Right hindlimb (tissue), 1 donor: Measurements from ENCODE around the gene CCDC57.
A peak's percentile ranks its signal among the peaks of the same experiment; 100 is the strongest.

ENCODE experiments used
- DNase-seq: peaks from one replicate; pipeline ENCODE4 v3.0.0-alpha.2; 2018

Gene CCDC57

DNA sequence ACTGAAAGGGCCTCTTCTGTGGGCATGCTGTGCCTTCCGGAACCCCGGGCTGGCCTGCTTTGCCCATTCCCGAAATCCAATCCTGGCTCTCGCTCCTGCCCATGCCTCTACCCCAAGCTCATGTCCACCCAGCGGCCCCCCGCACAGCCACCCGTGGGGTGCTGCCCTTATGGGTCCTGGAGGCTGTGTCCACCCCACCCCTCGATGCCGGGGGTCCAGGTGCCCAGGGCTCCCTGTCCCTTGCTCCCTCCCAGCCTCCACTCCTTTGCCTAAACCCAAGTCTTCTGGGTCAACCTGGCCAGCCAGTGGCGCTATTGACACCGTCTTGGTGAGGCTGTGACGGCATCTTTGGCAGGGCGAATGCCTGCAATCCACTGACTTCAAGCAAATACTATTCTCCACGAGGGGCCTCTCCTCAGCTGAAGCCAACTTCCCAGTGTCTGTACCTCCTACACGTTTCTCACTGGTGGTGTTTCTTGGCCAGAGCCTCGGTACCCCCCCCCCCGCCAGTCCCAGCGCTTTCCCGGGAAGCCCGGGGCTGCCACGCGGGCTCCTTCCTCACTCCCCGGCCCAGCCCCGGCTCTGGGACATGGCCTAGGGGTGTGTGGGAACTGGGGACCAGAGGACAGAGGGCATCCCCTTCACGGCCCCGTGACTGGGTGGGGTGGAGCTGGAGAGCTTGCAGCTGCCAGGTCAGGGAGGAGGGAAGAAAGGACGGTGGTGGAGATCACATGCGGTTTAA, 134.9 kb downstream of the CCDC57 start:
- DNase-seq: peak; percentile 65

DNA sequence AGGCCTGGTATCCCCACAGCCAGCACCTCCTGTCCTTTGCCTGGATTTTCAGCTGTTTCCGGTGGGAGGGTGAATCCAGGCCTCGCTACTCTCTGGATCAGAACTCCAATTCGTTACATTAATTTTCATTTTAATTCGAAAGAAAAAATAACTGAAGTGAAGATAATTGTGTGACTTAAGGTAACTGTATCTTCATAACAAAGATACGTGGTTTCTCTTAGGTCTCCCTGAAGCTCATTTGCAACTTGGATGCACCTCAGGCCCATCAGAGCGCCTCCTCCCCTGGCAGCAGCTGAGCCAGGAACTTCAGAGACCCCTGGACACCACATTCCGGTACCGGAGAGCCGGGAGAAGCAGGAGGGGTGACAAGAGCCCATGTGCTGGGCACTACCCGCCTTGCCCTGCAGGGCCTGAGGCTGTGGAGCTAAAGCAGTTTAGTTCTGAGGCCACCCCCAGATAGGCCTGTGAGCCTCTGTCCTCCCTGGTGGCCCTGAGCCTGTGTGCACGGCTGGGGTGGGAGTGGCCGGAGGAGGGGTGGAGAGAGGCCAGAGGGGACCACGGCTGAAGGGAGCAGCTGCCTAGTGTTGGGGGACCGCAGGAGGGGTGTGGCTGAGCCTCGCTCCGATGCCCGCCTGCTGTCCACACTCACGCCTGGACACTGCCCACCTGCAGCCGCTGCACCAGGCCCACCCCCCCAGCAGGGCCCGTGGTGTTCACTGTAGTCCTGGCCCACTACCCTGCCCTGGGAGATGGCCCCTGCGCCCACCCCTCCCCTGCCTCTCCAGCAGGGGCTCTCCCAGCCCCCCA, 135.7 kb downstream of the CCDC57 start:
- DNase-seq: no peak

DNA sequence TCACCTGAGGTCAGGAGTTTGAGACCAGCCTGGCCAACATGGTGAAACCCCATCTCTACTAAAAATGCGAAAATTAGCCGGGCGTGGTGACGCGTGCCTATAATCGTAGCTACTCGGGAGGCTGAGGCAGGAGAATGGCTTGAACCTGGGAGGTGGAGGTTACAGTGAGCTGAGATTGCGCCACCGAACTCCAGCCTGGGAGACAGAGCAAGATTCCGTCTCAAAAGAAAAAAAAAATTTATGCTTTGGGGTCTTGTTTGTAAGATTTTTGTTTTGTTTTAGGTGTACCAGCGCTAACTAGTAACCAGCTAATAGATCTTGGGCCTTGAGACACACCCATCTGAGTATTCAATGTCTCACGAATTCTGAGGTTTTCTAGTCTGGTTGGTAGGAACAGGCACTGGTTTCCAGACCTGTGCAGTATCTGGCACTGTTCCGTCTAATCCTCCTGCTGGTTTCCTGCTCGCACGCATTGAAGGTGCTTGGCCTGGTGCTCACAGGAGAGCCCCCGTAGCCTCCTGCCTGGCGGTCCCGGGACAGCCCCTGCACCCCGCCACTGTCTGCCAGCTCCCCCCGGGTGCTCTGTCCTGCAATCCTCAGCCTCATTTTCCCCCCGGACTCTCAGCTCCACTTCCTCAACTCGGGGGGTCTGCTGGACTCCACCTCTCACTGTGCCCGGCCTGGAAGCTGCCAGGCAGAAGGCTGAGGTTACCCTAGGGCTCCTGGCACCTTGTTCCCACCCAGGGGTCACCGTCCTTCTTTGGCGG, 136.4 kb downstream of the CCDC57 start:
- no peak for DNase-seq

DNA sequence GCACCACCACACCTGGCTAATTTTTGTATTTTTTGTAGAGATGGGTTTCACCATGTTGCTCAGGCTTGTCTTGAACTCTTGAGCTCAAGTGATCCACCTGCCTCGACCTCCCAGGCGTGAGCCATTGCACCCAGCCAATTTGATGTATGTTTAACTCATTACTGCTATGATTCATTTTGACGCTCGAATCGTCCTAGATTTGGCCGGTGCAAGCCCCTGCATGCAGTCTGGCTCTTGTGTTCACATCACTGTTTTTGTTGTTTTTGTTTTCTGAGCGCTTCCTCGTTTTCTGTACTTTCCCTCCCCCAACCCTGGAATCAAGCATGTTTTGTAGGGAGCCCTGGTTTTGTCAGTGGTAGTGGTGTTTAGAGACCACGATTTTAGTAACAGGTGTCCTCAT, 139.2 kb downstream of the CCDC57 start:
- DNase-seq: no peak

DNA sequence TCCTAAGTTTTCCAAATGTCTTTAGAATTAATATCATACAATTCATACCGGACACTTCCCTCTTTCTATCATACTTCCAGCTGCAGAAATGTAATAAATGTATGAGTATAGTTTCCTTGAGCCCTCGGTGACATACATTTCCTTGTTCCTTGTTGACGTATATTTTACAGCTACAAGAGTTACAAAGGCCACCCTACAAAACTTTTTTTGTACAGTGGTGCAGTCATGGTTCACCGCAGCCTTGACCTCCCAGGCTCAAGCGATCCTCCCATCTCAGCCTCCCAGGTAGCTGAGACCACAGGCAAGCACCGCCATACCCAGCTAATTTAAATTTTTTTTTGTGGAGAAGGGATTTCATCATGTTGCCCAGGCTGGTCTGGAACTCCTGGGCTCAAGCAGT, 139.8 kb downstream of the CCDC57 start:
- DNase-seq: no peak

DNA sequence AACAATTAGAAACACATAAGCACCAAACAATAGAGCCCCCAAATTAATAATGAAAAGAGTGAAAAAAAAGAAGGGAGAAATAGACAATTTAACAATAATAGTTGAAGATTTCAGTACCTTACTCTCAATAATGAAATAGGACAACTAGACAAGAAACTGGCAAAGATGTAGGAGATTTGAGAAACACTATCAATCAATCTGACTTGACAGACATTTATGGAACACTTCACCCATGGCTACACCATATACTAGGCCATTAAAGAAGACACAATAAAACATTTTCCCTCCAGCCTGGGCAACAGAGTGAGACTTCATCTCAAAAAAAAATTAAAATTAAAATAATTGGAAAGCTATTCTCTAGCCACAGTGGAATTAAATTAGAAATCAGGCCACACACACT, 142.0 kb downstream of the CCDC57 start:
- no peak for DNase-seq

DNA sequence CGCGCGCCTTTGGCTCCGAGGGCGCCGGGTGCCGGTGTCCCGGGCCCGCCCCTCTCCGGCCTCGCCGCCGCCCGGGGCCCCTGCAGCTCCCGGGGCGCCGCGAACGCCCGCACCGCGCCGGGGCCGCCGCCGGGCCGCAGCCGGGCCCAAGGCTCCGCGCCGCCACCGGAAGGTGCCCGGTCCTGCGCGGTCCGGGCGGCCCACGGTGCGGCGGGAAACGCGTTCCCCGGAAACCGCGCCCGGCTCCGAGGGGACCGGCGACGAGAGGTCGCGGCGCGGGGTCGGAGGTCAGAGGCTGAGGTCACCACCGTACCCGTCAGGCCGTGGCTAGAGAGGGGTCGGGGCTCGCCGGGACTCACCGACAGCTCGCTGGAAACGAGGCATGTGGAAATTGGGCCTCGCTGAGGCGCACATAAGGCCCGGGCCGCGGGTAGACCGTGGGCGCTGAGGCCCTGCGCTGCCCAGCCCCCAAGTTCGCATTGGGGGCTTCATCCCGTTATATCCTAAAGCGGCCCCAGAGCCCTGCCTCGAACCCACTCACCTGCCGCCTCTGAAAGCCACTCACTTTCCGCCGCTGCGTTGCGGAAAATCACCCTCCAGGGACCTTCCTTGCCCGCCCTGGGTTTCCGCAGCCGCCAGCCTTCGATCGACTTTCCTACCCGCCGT, 146.9 kb downstream of the CCDC57 start, which contains the start of gene DUS1L:
DUS1L (minus strand) TSS at position 167 of the 666 bp plus-strand sequence. CDS start 745 bp downstream, outside the sequence.
- peak; percentile 66 for DNase-seq

DNA sequence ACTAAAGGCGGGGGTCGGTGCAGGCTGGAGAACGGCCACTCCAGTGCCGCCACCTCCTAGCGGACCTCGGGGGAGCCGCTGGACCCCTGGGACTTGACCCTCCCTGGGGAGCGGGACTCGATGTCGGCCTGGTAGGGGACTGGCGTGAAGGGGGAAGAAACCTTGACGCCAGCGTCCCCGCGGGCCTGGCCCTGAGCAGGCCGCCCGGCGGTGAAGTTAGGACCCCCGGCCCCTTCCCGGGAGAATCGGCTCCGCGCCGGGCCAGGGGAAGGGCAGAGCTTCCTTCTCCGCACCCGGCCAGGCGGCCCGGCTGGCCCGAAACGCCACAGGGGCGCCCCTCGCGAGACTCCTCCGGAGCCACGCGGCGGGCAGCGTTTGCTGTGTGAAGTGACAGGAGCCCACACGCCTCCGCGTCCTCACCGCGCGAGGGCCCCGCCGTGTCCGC, 147.4 kb downstream of the CCDC57 start:
- DNase-seq: no peak

DNA sequence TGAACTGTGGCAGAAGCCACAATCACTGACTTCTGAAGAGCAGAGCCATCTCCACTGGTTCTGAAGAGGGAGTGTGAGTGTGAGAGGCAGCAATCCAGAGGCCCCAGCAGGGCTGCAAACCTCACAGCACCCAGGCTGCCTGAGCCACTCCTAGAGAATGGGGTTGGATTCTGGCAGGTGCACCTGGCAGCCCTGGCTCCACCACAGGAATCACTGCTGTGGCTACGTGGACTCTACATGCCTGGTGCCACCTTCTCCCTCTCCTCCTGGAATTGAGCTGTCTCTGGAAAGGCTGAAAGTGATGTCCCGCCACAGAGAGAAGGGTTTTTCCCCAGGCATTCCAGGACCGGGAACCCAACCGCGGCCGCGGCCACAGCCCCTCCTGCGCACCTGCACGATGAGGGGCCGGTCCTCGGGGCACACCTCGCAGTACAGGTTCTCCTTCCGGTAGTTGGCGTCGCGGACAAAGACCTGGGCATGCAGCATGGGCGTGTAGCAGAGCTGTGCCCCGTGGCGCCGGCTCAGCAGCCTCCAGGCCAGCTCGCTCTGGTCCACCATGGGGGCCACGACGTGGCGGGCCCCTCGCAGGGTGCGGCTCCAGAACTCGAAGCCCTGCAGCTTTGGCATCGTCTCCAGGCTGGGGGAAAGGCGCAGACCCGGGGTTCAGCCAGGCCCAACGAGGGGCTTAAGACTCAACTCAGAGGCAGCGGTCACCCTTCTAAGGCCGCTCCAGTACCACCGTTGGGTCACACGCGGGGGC, 148.0 kb downstream of the CCDC57 start:
- DNase-seq: no peak

DNA sequence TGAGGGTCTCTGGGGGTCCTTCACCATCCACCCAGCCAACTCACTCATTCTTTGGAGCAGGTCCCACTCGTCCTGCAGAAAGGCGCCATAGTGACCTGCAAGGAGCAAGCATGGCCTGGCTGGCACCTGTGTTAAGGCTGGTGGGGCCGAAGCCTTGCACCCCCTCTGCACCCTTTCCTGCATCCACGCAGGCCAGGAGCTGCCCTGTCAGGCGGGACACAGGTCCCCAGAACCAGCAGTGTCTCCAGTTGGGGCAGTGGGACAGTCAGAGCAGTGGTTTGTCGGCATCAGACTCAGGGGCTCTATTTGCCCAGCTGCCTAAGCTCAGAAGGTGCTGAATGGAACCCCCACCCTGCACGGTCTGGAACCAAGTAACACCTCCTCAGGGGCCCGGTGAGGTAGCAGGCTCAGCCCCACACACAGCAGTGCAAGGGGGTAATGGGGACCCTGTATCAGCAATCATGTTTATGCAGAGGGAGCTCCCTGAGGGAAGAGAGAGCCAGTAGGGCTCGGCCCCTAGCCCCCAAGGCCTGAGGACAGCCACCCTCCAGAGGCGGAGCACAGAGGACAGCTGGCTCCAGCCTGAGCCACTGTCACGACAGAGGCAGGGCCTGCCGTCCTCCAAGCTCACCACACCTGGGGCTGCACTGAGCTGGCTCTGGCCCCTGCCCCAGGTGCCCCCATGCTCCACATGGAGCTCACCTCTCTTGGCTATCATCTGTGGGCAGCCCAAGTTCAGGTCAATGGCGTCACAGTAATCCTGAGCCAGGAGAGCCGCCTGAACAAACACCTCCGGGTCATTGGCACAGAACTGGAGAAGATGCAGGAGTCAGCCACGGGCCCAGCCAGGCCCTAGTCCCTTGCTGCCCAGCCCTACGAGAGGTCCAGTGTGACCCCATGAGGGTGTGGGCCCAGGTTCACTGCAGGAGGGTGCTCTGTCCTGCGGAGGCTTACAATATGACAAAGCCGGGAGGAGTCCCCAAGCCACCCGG, 148.9 kb downstream of the CCDC57 start:
- no peak for DNase-seq

DNA sequence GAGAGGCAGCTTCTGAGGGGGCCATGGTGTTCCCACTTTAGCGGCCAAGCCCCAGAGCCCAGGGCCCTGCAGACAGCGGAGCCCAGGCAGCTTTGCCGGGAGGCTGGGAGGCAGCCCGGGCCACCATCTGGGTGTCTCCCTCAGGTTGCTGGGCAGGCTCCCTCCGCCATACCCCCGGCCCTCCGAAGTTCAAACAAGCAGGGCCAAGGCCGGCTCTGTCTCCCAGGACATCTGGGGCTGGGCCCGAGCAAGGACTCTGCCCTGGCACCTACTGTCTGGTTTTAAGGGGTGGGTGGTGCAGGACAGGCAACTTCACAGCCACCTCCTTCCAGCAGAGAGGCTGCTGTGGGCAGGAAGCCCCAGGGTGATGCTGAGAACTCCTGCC, 149.7 kb downstream of the CCDC57 start:
- DNase-seq: no peak

DNA sequence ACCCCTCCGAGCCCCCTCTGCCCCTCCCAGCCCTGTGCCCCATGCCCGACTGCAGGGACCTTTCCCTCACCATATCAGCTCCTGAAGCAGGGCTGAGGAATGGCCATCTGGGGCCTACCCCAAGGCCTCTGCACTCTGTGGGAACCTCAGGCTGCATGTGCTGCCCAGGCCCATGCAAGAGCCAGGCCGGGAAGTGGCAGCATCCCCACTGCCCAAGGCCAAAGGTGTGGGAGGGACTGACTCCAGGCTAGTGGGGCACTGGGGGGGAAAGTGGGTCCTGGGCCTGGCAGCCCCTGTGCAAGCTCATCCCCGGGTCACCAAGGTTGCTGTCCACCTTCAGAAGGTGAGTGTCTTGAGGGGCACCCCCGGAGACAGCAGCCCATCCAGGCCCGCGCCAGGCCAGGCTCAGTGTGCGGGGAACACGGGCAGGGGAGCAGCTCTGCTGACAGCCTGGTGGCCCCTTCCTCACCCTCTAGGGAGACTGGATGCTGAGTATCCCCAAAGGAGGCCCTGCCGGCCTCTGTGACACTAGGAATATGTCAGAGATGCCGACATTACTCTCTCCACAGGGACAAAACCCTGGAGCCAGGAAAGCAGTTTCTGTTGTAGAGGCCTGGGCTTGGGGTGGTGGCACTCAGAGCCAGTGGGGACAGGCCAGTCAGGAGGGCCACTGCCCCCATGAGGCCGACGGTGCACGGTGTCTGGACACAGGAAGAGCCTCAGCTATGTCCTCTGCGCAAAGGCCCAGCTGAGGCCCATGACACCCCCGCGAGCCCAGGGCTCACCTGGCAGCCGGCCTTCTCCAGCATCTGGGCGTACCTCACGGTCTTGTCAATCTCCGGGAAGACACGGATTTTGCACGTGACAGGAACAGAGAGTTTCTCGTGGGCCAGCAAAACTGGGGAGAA, 150.3 kb downstream of the CCDC57 start:
- DNase-seq: no peak

DNA sequence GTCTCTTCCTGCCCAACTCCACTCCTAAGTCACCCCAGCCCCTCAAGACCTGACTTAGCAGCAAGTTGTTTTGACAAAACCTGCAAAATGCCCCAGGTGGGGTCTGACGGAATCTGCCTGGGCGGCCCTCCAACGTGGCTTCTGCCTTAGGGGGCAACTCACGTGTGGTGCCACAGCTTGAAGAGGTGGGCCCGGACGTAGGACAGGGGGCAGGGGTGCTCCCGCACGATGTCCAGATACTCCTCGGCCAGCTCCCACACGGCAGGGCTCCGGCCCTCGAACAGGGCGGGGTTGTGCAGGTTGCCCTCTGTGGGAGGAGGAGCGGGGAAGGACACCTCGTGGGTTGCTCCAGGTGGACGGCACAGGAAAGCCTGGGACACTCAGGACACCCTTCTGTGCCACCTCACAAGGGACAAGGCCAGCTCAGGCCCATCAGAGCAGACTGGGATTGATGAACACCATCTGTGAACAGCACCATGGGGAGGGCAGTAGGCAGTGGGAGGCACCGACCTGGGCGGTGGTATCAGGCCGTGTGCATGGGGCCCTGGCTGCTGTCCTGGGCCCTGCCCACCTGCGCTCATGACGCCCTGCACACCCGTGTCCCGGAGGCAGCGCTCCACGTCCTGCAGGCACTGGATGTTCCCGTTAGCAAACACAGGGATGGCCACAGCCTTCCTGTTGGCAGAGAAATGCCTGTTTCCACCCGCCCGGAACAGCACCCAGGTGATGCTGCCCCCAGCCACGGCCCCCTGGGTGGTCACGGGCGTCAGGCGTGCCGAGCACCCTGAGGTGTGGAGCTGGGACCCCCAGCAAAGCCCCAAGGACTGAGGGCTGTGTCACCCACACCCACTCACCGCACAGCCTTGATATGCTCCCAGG, 151.4 kb downstream of the CCDC57 start:
- no peak for DNase-seq

DNA sequence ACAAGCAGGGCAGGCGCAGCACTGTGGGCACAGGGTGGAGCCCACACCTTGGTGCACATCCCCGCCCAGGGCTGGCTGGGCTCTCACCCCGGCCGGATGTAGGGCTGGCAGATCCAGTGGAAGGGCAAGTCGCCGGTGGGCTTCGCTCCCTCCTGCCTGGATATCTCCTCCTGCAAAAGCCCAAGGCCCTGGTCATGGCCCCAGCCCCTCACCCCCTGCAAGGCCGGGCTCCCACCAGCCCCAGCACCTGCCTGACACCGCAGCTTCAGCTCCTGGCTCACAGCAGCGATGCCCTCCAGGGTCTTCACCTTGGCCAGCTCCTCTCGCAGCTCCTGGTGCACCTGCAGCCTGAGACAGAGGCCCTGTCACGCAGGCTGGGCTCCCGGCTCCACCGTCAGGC, 152.0 kb downstream of the CCDC57 start:
- no peak for DNase-seq

DNA sequence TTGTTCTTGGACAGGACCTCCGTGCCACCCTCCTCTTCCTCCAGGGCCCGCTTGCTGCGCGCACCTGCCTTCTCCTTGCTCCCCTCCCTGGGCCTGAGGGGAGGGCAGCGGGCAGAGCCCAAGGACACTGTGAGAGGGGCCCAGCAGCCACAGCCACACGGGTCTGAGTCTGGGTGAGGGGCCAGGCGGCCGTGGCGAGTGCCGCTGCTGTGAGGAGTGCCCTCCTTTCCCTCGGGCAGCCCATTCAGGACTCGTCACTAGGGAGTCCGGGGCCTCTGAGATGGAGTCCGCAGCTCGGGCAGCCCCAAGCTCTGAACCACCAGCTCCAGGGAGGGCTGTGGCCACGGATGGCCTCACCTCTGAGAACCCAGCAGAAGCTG, 152.7 kb downstream of the CCDC57 start:
- no peak for DNase-seq

DNA sequence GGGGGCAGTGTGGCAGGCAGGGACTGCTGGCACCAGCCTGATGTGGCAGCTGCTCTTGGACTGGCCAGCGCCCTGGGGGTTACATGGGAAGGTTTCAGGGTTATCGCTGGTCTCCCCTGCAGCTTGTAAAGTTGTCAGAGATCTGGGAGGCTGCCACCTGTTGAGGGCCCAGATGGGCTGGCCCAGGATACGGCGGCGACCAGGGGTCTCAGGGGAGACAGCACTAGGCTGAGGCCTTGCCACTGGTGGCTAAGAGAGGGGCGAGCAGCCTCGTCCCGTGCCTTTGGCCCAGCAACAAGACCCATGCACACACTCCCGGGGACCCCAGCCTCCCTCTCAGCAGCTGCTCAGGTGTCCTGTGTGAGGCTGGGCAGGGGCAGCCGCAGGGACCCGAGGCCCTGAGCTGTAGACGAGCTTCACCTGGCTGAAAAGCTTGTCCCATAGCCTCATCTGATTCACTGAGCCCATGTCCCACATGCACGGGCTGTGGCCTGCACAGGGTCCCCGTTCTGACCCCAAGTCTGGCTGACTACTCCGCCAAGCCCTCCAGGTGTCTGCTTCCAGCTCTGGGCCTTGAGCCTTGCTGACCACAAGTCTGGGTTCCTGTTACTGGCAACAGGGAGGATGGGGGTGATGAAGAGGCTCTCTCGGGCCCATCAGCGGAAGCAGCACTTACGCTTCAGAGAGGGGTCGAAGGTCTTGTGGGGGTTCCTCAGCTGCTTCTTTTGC, 153.2 kb downstream of the CCDC57 start:
- no peak for DNase-seq

DNA sequence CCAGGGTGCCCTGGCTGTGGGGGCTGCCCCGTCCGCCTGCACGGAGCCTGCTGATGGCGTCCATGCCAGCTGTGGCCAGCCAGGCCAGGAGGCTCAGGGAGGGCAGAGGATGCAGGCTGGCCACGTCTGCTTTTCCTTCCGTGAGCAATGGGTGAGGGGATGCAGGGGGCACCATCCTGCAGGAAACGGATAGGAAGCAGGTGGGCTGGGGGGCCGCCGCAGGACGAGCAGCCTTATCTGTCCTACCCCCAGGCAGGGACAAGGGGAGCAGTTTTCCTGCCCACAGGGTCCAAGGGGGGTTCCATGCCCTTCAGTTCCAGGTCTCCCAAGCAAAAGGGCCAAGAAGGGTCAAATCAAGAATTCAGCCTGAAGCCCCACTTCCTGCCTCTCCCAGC, 153.8 kb downstream of the CCDC57 start:
- no peak for DNase-seq
